ENCODE data around the gene GABRQ. TPM values are rescaled to one million over a fixed set of nuclear protein-coding genes. Genes with fewer than 3 reads are reported as not detected.

The GABRQ gene
- total RNA-seq (2022; extraction: Qiagen RNA extraction) = 0.15 to 0.24 TPM (median 0.21 TPM) in 5 replicates

DNA sequence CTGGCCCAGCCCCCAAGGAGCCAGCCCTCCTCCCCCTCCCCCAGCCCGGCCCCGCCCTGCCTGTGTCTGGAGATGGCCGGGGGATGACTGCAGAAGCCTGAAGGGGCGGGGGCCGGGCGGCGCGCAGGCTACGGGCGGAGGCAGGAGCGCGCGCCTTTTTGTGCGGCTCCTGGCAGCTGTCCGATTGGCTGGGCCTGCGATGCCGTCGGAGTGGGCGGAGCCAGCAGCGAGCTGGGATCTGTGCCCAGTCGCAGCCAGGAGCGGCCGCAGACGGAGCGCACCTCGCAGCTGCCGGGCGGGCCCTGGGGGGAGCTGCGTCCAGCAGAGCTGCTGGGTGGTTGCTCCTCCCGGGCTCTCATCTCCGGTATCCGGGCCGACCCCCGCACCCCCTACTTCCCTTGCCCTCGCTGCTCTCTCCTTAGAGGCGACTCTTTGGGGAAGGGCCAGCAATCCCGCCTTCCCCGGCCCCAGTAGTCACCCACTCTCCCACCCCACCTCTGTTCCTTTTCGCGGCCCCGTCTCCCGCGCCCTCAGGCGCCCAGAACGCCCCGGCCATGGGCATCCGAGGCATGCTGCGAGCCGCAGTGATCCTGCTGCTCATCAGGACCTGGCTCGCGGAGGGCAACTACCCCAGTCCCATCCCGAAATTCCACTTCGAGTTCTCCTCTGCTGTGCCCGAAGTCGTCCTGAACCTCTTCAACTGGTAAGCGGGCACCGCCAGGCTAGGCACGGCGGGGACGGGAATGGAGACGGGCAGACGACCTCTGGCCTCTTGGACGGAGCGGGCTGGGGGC is at the start of gene GABRQ:
TSS of gene GABRQ (plus strand) at position 247 of the 794 bp plus-strand sequence. CDS start at position 555, 308 bp downstream.

DNA sequence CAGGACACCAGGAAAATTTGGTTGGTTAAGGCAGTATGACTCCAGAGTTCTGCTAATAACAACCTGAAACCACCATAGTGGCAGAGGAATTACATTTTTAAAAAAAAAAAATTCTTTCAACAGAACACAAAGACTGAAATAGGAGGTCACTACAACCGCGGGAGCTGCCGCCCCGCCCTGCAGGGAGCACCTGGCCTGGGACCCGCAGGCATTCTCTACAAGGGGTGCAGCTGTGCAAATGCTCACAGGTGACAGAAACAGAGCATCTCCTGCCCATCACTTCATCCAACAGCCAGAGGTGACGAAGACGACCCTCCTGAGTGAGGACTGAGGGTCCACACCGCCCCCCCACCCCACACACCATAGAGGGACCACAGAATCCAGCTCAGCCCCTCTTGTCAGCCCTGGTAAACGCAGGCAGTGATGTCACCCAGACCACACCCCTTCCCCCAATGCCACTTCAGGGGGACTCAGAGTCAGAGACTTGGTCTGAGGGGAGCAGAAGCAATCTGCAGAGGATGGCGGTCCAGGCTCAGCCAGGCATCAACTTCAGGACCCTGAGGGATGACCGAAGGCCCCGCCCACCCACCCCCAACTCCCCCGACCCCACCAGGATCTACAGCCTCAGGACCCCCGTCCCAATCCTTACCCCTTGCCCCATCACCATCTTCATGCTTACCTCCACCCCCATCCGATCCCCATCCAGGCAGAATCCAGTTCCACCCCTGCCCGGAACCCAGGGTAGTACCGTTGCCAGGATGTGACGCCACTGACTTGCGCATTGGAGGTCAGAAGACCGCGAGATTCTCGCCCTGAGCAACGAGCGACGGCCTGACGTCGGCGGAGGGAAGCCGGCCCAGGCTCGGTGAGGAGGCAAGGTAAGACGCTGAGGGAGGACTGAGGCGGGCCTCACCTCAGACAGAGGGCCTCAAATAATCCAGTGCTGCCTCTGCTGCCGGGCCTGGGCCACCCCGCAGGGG is 60.5 kb downstream of the GABRQ start, which contains the start of gene MAGEA3:
TSS of gene MAGEA3 (plus strand) at position 843 of the 980 bp plus-strand sequence. CDS start 2,039 bp downstream, outside the sequence.

Other genes starting within 250 kb of the GABRQ start
- 0.31 to 0.81 TPM (median 0.45 TPM) in 5 replicates for gene GABRA3, start 186.6 kb upstream of the GABRQ start, total RNA-seq (2022; extraction: Qiagen RNA extraction)
- gene MAGEA3, start 60.9 kb downstream of the GABRQ start, total RNA-seq (2022; extraction: Qiagen RNA extraction) = 2.0 to 5.2 TPM (median 3.1 TPM) in 5 replicates
- gene CSAG2, start 71.4 kb downstream of the GABRQ start, total RNA-seq (2022; extraction: Qiagen RNA extraction) = not detected in 5 replicates
- gene MAGEA2B, start 76.7 kb downstream of the GABRQ start, total RNA-seq (2022; extraction: Qiagen RNA extraction) = 0.06 to 0.23 TPM in 2 of 5 replicates, not detected in the others
- 0.18 to 0.46 TPM (median 0.24 TPM) in 5 replicates for gene CSAG1, start 95.8 kb downstream of the GABRQ start, total RNA-seq (2022; extraction: Qiagen RNA extraction)
- 0.06 to 0.29 TPM (median 0.15 TPM) in 5 replicates for gene MAGEA12, start 95.9 kb downstream of the GABRQ start, total RNA-seq (2022; extraction: Qiagen RNA extraction)
- gene MAGEA2, start 115.9 kb downstream of the GABRQ start, total RNA-seq (2022; extraction: Qiagen RNA extraction) = 0.05 to 0.14 TPM (median 0.13 TPM) in 3 of 5 replicates, not detected in the others
- gene CSAG3, start 121.3 kb downstream of the GABRQ start, total RNA-seq (2022; extraction: Qiagen RNA extraction) = not detected in 5 replicates
- 9.8 to 13.1 TPM (median 12.2 TPM) in 5 replicates for gene MAGEA6, start 131.8 kb downstream of the GABRQ start, total RNA-seq (2022; extraction: Qiagen RNA extraction)
- 69.3 to 81.7 TPM (median 71.6 TPM) in 5 replicates for gene CETN2, start 192.9 kb downstream of the GABRQ start, total RNA-seq (2022; extraction: Qiagen RNA extraction)
- gene NSDHL, start 193.2 kb downstream of the GABRQ start, total RNA-seq (2022; extraction: Qiagen RNA extraction) = 48.0 to 50.6 TPM (median 49.4 TPM) in 5 replicates

Data from A549 treated with AZD2906 at 1 μM for 4 hours (cell line).